Glutamatergic neuron (in vitro differentiated cells): ENCODE measurements around the gene CMTR1. TPM values are rescaled to one million over a fixed set of nuclear protein-coding genes. Genes with fewer than 3 reads are reported as not detected.
"Not testable (repeated sequence)": the region's sequence is repeated elsewhere in the genome, so short reads cannot be mapped to it uniquely, and the experiment has no call there.

Source experiments
- DNase-seq: peaks from one replicate; pipeline ENCODE4 v3.0.0; 2022
- H3K27ac Mint-ChIP-seq: one replicate; pipeline ENCODE4 v1.8.0; 2020; ENCODE audit warnings: mild to moderate bottlenecking, mixed read lengths, inconsistent platforms; ENCODE audit not compliant: unreplicated experiment
- H3K27me3 Mint-ChIP-seq: one replicate; pipeline ENCODE4 v1.8.0; 2020; ENCODE audit warnings: mild to moderate bottlenecking, moderate library complexity, mixed read lengths, inconsistent platforms; ENCODE audit not compliant: unreplicated experiment
- H3K36me3 Mint-ChIP-seq: one replicate; pipeline ENCODE4 v1.8.0; 2020; ENCODE audit warnings: mild to moderate bottlenecking, mixed read lengths, inconsistent platforms; ENCODE audit not compliant: unreplicated experiment
- H3K4me1 Mint-ChIP-seq: one replicate; pipeline ENCODE4 v1.8.0; 2020; ENCODE audit warnings: mild to moderate bottlenecking, low read depth, mixed read lengths, inconsistent platforms; ENCODE audit not compliant: unreplicated experiment
- H3K4me3 Mint-ChIP-seq: one replicate; pipeline ENCODE4 v1.8.0; 2020; ENCODE audit warnings: mild to moderate bottlenecking, mixed read lengths, inconsistent platforms; ENCODE audit not compliant: unreplicated experiment
- H3K9me3 Mint-ChIP-seq: one replicate; pipeline ENCODE4 v1.8.0; 2020; ENCODE audit warnings: mild to moderate bottlenecking, moderate library complexity, mixed read lengths, inconsistent platforms; ENCODE audit not compliant: unreplicated experiment
- total RNA-seq: library from RNA; stranded (reverse); fragmentation: NEBNext Ultra II Directional; extraction: Animal tissue kit (Norgen Biotek cat#: 25700); gene quantifications from one replicate; pipeline ENCODE4 v1.2.1, GENCODE V29; 2021; ENCODE audit not compliant: unreplicated experiment
- TF ChIP-seq, protein P1 (sequence below): fragments of 200-600 bp; sonication (generic); IDR thresholded peaks from one replicate; pipeline ENCODE4 v1.5.0; 2021; ENCODE audit not compliant: partially characterized antibody, unreplicated experiment

The CMTR1 gene
- total RNA-seq, 1 donor from 2014 or later, result 61.6 TPM

DNA sequence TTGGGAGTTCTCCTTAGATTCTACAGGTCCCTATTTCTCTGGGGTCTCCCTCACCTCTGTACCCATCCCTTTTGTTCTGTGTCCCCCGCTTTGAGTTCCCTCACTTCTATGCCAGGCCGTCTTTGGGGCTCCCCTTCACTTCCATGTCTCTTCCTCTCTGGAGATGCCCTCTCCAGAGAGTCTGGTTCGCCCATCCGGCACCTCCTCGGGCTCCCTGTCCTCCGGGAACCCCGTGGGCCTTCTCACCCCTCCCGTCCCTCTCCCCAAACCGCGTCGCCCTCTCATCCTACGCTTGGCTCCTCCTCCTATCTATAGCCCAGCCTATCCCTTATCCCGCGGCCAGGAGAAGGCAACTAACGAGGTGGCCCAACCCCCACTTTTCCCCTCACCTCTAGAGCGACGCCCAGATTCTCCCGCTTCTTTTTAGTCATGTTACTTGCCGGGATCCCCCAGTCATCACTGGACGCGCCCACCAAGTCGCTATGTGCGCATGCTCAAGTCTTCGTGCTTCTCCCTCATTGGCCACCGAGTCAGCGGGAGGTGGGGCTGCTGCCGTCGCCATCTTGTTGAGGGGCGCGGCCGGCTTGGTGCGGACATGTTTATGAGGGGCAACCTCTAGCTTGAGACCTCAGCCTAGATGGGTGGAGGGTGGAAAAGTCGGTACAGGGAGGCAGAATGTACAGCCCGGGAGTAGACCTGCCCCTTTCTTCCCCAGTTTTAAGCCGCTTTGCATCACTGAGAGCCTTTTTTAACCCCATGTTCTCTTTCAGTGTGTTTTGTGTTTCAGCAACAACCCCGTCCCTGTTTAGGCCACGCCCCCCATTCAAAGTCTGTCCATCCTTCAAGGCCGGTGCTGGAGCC lies 66.6 kb downstream of the CMTR1 start, which contains the start of gene CCDC167:
Gene CCDC167, minus strand, starts transcription at position 461 of the 861 bp plus-strand sequence. Its CDS starts 30 bp downstream, at position 431.
- Mint-ChIP-seq H3K4me1 (peaks cover 36% of the 10 kb centered on the region), H3K4me3 (peak within 1 kb of the TSS; percentile 97), H3K27ac (peak within 1 kb of the TSS; percentile 95), H3K27me3 (peaks cover 8% of the 10 kb centered on the region), H3K9me3 (peaks cover 9% of the 10 kb centered on the region), H3K36me3 (no peaks in the 10 kb centered on the region)
- peak; percentile 99 for DNase-seq
- TF ChIP-seq, protein P1, sequence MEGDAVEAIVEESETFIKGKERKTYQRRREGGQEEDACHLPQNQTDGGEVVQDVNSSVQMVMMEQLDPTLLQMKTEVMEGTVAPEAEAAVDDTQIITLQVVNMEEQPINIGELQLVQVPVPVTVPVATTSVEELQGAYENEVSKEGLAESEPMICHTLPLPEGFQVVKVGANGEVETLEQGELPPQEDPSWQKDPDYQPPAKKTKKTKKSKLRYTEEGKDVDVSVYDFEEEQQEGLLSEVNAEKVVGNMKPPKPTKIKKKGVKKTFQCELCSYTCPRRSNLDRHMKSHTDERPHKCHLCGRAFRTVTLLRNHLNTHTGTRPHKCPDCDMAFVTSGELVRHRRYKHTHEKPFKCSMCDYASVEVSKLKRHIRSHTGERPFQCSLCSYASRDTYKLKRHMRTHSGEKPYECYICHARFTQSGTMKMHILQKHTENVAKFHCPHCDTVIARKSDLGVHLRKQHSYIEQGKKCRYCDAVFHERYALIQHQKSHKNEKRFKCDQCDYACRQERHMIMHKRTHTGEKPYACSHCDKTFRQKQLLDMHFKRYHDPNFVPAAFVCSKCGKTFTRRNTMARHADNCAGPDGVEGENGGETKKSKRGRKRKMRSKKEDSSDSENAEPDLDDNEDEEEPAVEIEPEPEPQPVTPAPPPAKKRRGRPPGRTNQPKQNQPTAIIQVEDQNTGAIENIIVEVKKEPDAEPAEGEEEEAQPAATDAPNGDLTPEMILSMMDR, result no peak

DNA sequence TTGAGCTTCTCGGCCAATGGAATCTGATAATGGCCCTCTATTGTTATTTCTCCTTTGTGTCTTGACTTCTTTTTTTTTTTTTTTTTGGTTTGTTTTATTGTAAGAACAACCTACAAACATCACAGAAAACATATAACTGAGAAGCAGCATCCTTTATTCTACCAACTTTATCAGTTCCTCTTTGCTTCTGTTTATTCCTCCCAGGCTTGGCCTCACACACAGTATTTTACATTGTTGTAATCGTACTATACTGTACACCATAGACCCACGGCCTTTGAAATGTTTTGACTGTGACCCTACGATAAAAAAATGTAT lies 67.2 kb downstream of the CMTR1 start:
- Mint-ChIP-seq H3K4me3 (peak overlapping the region; percentile 97), H3K36me3 (no peaks in the 10 kb centered on the region)
- DNase-seq, result no peak

DNA sequence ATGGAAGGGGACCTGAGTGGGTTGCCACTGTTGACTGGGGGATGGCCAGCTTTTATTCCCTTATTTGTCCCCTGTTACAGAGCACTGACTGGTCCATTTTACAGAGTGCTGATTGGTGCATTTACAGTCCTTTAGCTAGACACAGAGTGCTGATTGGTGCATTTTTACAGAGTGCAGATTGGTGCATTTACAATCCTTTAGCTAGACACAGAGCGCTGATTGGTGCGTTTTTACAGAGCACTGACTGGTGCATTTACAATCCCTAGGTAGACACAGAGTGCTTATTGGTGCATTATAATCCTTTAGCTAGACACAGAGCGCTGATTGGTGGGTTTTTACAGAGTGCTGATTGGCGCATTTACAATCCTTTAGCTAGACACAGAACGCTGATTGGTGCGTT lies 67.9 kb downstream of the CMTR1 start:
- H3K36me3 Mint-ChIP-seq, H3K27me3 Mint-ChIP-seq, H3K9me3 Mint-ChIP-seq, DNase-seq, H3K4me3 Mint-ChIP-seq, H3K27ac Mint-ChIP-seq: not testable (repeated sequence)
- H3K4me1 Mint-ChIP-seq, result peaks cover 43% of the 10 kb centered on the region

More for the DNA sequence above, 67.2 kb downstream of the CMTR1 start:
- Mint-ChIP-seq H3K4me1 (peaks cover 39% of the 10 kb centered on the region), H3K27me3 (peaks cover 8% of the 10 kb centered on the region), H3K9me3 (peaks cover 7% of the 10 kb centered on the region), H3K27ac (peak overlapping the region; percentile 95)
- TF ChIP-seq, protein P1, result no peak

DNA sequence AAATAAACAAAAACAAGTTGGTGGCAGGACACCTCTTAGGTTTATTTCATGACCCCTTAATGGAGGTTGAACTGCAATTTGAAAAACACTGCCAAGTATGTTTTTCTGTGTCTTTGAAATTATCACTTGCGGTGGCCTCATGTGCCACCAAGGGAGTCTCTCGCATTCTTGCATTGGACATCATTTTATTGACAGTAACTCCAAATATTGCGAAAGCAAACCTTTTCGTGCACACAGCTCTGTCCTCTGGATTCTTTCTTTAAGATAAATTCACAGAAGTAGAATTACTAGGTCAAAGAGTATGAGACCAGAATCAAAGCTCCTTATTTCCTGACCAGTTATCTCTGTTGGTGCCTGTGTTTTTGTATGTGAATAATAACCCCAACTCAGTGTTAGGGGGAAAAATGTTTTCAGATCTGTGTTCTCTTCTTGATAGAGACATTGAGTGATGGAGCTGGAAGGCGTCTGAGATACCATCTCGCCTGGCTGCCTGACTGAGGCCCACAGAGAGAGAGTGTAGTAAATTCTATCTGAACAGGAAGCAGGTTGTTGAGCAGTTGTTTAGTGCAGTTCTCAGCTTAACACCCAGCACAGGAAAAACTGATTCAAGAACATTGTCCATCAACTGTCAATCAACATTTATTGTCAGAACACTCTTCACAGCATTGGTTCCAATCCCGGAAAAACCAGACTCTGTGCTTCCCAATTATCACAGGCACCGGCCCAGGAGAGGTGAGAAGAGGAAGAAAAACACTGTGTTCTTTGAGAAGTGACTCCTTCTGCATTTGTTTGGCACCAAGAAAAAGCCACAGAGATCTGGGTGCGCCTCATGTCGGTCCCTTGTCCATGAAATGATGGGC lies 68.8 kb downstream of the CMTR1 start:
- Mint-ChIP-seq H3K9me3 (peaks cover 7% of the 10 kb centered on the region), H3K36me3 (no peaks in the 10 kb centered on the region), H3K4me1 (peaks cover 46% of the 10 kb centered on the region), H3K4me3 (no peak overlapping the region), H3K27ac (peak overlapping the region; percentile 56), H3K27me3 (peaks cover 8% of the 10 kb centered on the region)
- no peak for DNase-seq
- TF ChIP-seq, protein P1, result no peak

DNA sequence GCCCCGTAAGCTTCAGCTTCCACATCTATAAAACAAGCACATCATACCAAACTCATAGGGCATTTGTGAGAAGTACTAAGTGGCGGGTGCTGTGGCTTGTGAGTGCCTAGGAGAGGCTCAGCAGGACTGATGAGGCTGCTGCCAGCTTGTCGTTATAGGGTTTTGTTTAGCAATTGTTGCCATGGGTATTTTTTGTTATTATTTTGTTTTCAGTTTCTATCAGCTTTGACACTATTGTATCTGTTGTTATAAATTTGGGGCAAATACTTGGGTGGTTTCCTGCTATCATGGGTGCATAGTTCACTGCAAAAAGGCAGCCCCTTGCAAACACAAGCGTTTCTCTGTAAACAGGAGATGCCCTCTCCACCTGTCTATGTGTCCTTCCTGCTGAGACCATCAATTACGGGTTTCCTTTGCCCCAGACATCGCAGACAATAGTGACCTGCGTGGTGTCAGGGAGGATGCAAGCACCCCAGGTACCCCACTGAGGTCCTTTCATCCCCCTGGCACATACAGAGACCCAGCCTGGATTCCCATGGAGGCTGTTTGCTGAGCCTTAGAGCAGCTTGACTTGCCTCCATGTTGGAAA lies 69.8 kb downstream of the CMTR1 start:
- peaks cover 7% of the 10 kb centered on the region for H3K9me3 Mint-ChIP-seq
- DNase-seq, result no peak
- H3K27ac Mint-ChIP-seq, result peak overlapping the region; percentile 76
- no peaks in the 10 kb centered on the region for H3K36me3 Mint-ChIP-seq
- peaks cover 6% of the 10 kb centered on the region for H3K27me3 Mint-ChIP-seq
- no peak overlapping the region for H3K4me3 Mint-ChIP-seq
- H3K4me1 Mint-ChIP-seq, result peaks cover 51% of the 10 kb centered on the region
- TF ChIP-seq, protein P1, result no peak
